K562 (cell line): ENCODE data around the gene TMC5. TPM values are rescaled to one million over a fixed set of nuclear protein-coding genes. Genes with fewer than 3 reads are reported as not detected.

Experiments used
- CREBBP ChIP-seq: IDR thresholded peaks from one replicate; pipeline ENCODE4 v1.6.1; 2012; ENCODE audit warnings: low read depth, mild to moderate bottlenecking, control low read depth, inconsistent platforms, low read length
- GTF2F1 ChIP-seq: IDR thresholded peaks from 2 replicates; pipeline ENCODE4 v1.6.1; 2011; ENCODE audit warnings: low read depth, low read length, improper control_type of control experiment
- KHSRP ChIP-seq: fragments of 450-650 bp; IDR thresholded peaks from 2 replicates; pipeline ENCODE4 v1.6.1; 2017
- LCOR ChIP-seq: sonication (generic); formaldehyde crosslinking; IDR thresholded peaks from 2 replicates; pipeline ENCODE4 v1.8.0; 2022; ENCODE audit warnings: mild to moderate bottlenecking, missing genetic modification reagents
- NCOA2 ChIP-seq, 2 experiments: fragments of 450-650 bp; IDR thresholded peaks; 2 replicates each; pipeline ENCODE4 v1.6.1; 2018; ENCODE audit warnings: mild to moderate bottlenecking in 2 of 2, moderate library complexity in 1 of 2; ENCODE audit not compliant: partially characterized antibody in 2 of 2
- RCOR1 ChIP-seq, 2 experiments: IDR thresholded peaks; 2 replicates each; pipeline ENCODE4 v1.6.1; 2012; ENCODE audit warnings: low read depth in 2 of 2, low read length in 2 of 2, borderline replicate concordance in 1 of 2, improper control_type of control experiment in 1 of 2
- ZNF589 ChIP-seq: fragments of 200-800 bp; sonication (Bioruptor generic); IDR thresholded peaks from 2 replicates; pipeline ENCODE4 v1.6.1; 2016; ENCODE audit warnings: low read depth, missing genetic modification characterization, missing compliant biosample characterization
- polyA plus RNA-seq, 8 experiments: library from polyadenylated mRNA; depleted of rRNA in 4 of 8; stranded (reverse) in 5 of 8; unstranded in 3 of 8; fragments of >200 nt; fragmentation: Nextera tagmentation in 2 of 8; fragmentation: Illumina TruSeq in 1 of 8; extraction: Ambion mirVana in 2 of 8; extraction: Trizol in 1 of 8; gene quantifications; 2 replicates each; pipeline versions ENCODE4 v1.2.1 to v1.2.3, GENCODE V29; 2011 to 2014; ENCODE audit warnings: inconsistent platforms in 1 of 8, missing spikeins in 1 of 8
- total RNA-seq, 7 experiments: library from RNA; depleted of rRNA in 6 of 7; stranded (reverse); fragments of >200 nt in 6 of 7; fragmentation: Illumina TruSeq in 2 of 7; extraction: Trizol in 2 of 7; gene quantifications; 2 replicates each; pipeline versions ENCODE4 v1.2.1 to v1.2.3, GENCODE V29; 2011 to 2021; ENCODE audit warnings: low replicate concordance in 1 of 7
- TF ChIP-seq, protein P1 (sequence below), 2 experiments: fragments of 450-650 bp; conservative IDR thresholded peaks; 2 replicates each; pipeline ENCODE4 v1.6.1; 2017; ENCODE audit warnings: mild to moderate bottlenecking in 2 of 2, moderate library complexity in 2 of 2
- TF ChIP-seq, protein P2 (sequence below): conservative IDR thresholded peaks from 2 replicates; pipeline ENCODE4 v1.6.1; 2011; ENCODE audit warnings: low read depth, mild to moderate bottlenecking, low read length; ENCODE audit not compliant: control insufficient read depth
- TF ChIP-seq, protein P3 (sequence below), 2 experiments: fragments of 450-650 bp in 1 of 2; IDR thresholded peaks; 2 replicates each; pipeline ENCODE4 v1.6.1; 2011 to 2017; ENCODE audit warnings: low read depth in 2 of 2, antibody characterized with exemption in 1 of 2, borderline replicate concordance in 1 of 2, low read length in 1 of 2, mild to moderate bottlenecking in 1 of 2, mixed read lengths in 1 of 2; ENCODE audit not compliant: control insufficient read depth in 1 of 2
- TF ChIP-seq, protein P4 (sequence below): sonication (generic); formaldehyde crosslinking; IDR thresholded peaks from 2 replicates; pipeline ENCODE4 v1.8.1; 2023; ENCODE audit warnings: mild to moderate bottlenecking, missing genetic modification reagents
- TF ChIP-seq, protein P5 (sequence below), 3 experiments: fragments of 200-800 bp in 1 of 3; sonication (Bioruptor generic) in 1 of 3; sonication (generic) in 1 of 3; formaldehyde crosslinking in 1 of 3; IDR thresholded peaks; 2 replicates each; pipeline versions ENCODE4 v1.6.1 to v1.8.0; 2016 to 2022; ENCODE audit warnings: mild to moderate bottlenecking in 2 of 3, missing compliant biosample characterization in 2 of 3, missing genetic modification characterization in 2 of 3, missing genetic modification reagents in 1 of 3
- TF ChIP-seq, protein P6 (sequence below): fragments of 450-650 bp; IDR thresholded peaks from 2 replicates; pipeline ENCODE4 v1.6.1; 2016

TMC5 gene
- total and polyA plus RNA-seq, 9 of the 15 experiments (the other 6 are each of a cell fraction or from before 2014, with no cell fraction given): 0.83 to 2.6 (median 1.6) TPM

DNA sequence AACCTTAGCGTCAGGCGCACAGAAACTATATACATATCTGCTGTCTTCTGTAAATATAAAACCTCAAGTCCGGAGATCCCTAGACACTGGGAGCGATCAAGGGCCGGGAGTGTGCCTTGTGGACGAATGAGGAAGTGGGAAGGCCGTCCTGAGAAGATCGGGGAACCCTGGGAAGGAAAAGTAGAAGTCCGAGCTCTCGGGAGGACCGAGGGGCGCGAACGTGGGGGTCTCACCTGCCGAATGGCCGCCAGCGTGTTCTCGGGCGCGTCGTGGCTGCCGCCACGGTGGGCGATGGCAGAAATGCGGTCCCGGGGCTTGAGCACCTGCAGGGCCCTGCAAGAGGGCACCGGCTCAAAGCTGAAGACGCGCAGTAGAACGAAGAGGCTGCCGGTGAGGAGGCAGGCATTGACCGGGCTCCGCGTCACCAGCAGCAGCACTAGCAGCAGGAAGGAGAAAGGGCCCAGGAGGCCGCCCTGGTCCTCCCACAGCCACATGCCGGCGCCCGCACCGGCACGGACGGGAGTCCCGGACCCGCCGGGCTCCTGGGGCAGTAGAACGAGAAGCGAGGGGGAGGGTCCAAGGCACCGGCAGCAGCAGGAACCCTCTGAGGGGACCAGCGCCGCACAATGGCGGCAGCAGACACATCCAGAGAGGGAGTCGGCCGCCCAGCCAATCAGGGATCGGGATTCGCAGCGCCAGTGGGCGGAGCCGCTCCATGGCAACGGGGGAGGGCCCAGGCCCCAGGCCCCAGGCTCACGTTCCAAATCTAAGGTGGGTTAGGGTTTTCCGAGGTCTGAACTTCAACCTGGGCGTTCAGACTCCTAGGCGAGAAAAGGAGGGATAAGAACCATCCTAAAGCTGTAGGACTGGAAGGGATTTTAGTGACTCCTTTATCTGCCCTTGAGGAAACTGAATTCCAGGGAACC is 104.1 kb downstream of the TMC5 start, which contains the start of gene GDE1 (continued):
- TF ChIP-seq, protein P1, sequence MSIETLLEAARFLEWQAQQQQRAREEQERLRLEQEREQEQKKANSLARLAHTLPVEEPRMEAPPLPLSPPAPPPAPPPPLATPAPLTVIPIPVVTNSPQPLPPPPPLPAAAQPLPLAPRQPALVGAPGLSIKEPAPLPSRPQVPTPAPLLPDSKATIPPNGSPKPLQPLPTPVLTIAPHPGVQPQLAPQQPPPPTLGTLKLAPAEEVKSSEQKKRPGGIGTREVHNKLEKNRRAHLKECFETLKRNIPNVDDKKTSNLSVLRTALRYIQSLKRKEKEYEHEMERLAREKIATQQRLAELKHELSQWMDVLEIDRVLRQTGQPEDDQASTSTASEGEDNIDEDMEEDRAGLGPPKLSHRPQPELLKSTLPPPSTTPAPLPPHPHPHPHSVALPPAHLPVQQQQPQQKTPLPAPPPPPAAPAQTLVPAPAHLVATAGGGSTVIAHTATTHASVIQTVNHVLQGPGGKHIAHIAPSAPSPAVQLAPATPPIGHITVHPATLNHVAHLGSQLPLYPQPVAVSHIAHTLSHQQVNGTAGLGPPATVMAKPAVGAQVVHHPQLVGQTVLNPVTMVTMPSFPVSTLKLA (conservative IDR thresholded peaks at IDR 0.05): peak in 1 of 2 experiments; percentile 36; a peak in 1 of 4 replicates
- TF ChIP-seq ZNF589 (0 out of 2 replicates have a peak, but pooled peaks have one; percentile 6), NCOA2 (IDR thresholded peaks at IDR 0.05; ENCODE audit: partially characterized antibody in 2 of 2) (no peak), GTF2F1 (no peak), CREBBP (no peak), RCOR1 (IDR thresholded peaks at IDR 0.05; ENCODE audit: borderline replicate concordance in 1 of 2, low read depth in 2 of 2, low read length in 2 of 2) (peak in 1 of 2 experiments; percentile 84; a peak in 2 of 4 replicates), LCOR (CRISPR knock-in tag) (peak; percentile 65; the same call in 1 of the 2 replicates), KHSRP (no peak)
- TF ChIP-seq, protein P2, sequence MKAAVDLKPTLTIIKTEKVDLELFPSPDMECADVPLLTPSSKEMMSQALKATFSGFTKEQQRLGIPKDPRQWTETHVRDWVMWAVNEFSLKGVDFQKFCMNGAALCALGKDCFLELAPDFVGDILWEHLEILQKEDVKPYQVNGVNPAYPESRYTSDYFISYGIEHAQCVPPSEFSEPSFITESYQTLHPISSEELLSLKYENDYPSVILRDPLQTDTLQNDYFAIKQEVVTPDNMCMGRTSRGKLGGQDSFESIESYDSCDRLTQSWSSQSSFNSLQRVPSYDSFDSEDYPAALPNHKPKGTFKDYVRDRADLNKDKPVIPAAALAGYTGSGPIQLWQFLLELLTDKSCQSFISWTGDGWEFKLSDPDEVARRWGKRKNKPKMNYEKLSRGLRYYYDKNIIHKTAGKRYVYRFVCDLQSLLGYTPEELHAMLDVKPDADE: 0 out of 2 replicates have a peak, but pooled peaks have one; percentile 1
- TF ChIP-seq, protein P3, sequence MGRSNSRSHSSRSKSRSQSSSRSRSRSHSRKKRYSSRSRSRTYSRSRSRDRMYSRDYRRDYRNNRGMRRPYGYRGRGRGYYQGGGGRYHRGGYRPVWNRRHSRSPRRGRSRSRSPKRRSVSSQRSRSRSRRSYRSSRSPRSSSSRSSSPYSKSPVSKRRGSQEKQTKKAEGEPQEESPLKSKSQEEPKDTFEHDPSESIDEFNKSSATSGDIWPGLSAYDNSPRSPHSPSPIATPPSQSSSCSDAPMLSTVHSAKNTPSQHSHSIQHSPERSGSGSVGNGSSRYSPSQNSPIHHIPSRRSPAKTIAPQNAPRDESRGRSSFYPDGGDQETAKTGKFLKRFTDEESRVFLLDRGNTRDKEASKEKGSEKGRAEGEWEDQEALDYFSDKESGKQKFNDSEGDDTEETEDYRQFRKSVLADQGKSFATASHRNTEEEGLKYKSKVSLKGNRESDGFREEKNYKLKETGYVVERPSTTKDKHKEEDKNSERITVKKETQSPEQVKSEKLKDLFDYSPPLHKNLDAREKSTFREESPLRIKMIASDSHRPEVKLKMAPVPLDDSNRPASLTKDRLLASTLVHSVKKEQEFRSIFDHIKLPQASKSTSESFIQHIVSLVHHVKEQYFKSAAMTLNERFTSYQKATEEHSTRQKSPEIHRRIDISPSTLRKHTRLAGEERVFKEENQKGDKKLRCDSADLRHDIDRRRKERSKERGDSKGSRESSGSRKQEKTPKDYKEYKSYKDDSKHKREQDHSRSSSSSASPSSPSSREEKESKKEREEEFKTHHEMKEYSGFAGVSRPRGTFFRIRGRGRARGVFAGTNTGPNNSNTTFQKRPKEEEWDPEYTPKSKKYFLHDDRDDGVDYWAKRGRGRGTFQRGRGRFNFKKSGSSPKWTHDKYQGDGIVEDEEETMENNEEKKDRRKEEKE (IDR thresholded peaks at IDR 0.05; ENCODE audit: borderline replicate concordance in 1 of 2, control insufficient read depth in 1 of 2, low read depth in 2 of 2, low read length in 1 of 2): no peak
- TF ChIP-seq, protein P4, sequence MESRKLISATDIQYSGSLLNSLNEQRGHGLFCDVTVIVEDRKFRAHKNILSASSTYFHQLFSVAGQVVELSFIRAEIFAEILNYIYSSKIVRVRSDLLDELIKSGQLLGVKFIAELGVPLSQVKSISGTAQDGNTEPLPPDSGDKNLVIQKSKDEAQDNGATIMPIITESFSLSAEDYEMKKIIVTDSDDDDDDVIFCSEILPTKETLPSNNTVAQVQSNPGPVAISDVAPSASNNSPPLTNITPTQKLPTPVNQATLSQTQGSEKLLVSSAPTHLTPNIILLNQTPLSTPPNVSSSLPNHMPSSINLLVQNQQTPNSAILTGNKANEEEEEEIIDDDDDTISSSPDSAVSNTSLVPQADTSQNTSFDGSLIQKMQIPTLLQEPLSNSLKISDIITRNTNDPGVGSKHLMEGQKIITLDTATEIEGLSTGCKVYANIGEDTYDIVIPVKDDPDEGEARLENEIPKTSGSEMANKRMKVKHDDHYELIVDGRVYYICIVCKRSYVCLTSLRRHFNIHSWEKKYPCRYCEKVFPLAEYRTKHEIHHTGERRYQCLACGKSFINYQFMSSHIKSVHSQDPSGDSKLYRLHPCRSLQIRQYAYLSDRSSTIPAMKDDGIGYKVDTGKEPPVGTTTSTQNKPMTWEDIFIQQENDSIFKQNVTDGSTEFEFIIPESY (CRISPR knock-in tag): no peak
- TF ChIP-seq, protein P5, sequence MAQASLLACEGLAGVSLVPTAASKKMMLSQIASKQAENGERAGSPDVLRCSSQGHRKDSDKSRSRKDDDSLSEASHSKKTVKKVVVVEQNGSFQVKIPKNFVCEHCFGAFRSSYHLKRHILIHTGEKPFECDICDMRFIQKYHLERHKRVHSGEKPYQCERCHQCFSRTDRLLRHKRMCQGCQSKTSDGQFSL (CRISPR knock-in tag; IDR thresholded peaks at IDR 0.05): peak; percentile 54; the same call in 1 of the 2 replicates
- TF ChIP-seq, protein P5 (tag; IDR thresholded peaks at IDR 0.05): no peak
- TF ChIP-seq, protein P6, sequence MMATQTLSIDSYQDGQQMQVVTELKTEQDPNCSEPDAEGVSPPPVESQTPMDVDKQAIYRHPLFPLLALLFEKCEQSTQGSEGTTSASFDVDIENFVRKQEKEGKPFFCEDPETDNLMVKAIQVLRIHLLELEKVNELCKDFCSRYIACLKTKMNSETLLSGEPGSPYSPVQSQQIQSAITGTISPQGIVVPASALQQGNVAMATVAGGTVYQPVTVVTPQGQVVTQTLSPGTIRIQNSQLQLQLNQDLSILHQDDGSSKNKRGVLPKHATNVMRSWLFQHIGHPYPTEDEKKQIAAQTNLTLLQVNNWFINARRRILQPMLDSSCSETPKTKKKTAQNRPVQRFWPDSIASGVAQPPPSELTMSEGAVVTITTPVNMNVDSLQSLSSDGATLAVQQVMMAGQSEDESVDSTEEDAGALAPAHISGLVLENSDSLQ: peak; percentile 38
